Fibroblast of villous mesenchyme (primary cell): ENCODE results near the gene LPGAT1. TPM values are rescaled to one million over a fixed set of nuclear protein-coding genes. Genes with fewer than 3 reads are reported as not detected.

Source experiments
- DNase-seq: peaks from one replicate; pipeline ENCODE4 v3.0.0-alpha.2; 2010; ENCODE audit warnings: low read depth
- H3K4me3 ChIP-seq: 2 replicates; pipeline ENCODE4 v1.5.1; 2011; ENCODE audit warnings: low read depth, mild to moderate bottlenecking, low read length
- CTCF ChIP-seq: IDR thresholded peaks from 2 replicates; pipeline ENCODE4 v1.5.1; 2012; ENCODE audit warnings: low read depth, mild to moderate bottlenecking, low read length; ENCODE audit not compliant: insufficient read depth
- total RNA-seq: library from RNA; depleted of rRNA; stranded (reverse); fragments of >200 nt; gene quantifications from 2 replicates; pipeline ENCODE4 v1.2.3, GENCODE V29; 2012

The LPGAT1 gene
- total RNA-seq, 1 donor: 73.4 TPM

- no peak for DNase-seq
- no peak overlapping the region for H3K4me3 ChIP-seq
- no peak for TF ChIP-seq CTCF
Measured at GRCh38 chr1:211737115-211738035, 93.2 kb downstream of the LPGAT1 start.

- no peak for TF ChIP-seq CTCF
- DNase-seq: no peak
- no peak overlapping the region for H3K4me3 ChIP-seq
Measured at GRCh38 chr1:211736351-211736915, 94.1 kb downstream of the LPGAT1 start.

- no peak for TF ChIP-seq CTCF
- DNase-seq: peak; percentile 64
- no peak overlapping the region for H3K4me3 ChIP-seq
Measured at GRCh38 chr1:211735208-211736170, 95.1 kb downstream of the LPGAT1 start.

GRCh38 chr1:211734791-211735190, 95.8 kb downstream of the LPGAT1 start:
- TF ChIP-seq CTCF: no peak
- H3K4me3 ChIP-seq: no peak overlapping the region
- DNase-seq: no peak

GRCh38 chr1:211734359-211734758, 96.2 kb downstream of the LPGAT1 start:
- TF ChIP-seq CTCF: no peak
- H3K4me3 ChIP-seq: no peak overlapping the region
- no peak for DNase-seq

- no peak overlapping the region for H3K4me3 ChIP-seq
- no peak for TF ChIP-seq CTCF
- no peak for DNase-seq
Measured at GRCh38 chr1:211732293-211732980, 98.1 kb downstream of the LPGAT1 start.
